B cell (primary cell): ENCODE results near the gene STK35. TPM values are rescaled to one million over a fixed set of nuclear protein-coding genes. Genes with fewer than 3 reads are reported as not detected.
A peak's percentile ranks its signal among the peaks of the same experiment; 100 is the strongest.

Source experiments
- ATAC-seq: fragments of 200-7000 bp; cut with Tn5 transposase; one replicate; pipeline ENCODE4 v1.10.0; 2021; ENCODE audit warnings: low read depth, mild to moderate bottlenecking, moderate number of reproducible peaks, moderate library complexity
- CTCF ChIA-PET: fragments of 350-600 bp; sonication (Branson Sonifier 250); formaldehyde crosslinking; loops from one replicate; lab custom pipeline; 2021; ENCODE audit warnings: antibody characterized with exemption, inconsistent platforms; lab: Charles Lee
- POLR2A ChIA-PET: fragments of 350-600 bp; sonication (Branson Sonifier 250); formaldehyde crosslinking; loops from one replicate; lab custom pipeline; 2021; ENCODE audit warnings: antibody characterized with exemption; lab: Charles Lee
- DNase-seq: peaks from one replicate; pipeline ENCODE4 v3.0.0; 2013
- H2AFZ ChIP-seq: 2 replicates; pipeline ENCODE4 v1.6.1; 2012; ENCODE audit warnings: mild to moderate bottlenecking, low read depth, low read length; ENCODE audit not compliant: insufficient read depth, poor library complexity, severe bottlenecking
- H3K27ac ChIP-seq, 2 donors: 1 replicate in 1 of 2; 2 replicates in 1 of 2; pipeline ENCODE4 v1.5.1; 2012 to 2013; ENCODE audit warnings: low read length in 2 of 2, mild to moderate bottlenecking in 2 of 2, moderate library complexity in 1 of 2
- H3K27me3 ChIP-seq, 4 experiments: fragments of 200-600 bp in 1 of 4; sonication (generic) in 1 of 4; replicated peaks in 1 of 4; 1 replicate in 2 of 4; 2 replicates in 2 of 4; pipeline versions ENCODE4 v1.6.1 to v1.7.0; 2013 to 2016; ENCODE audit warnings: low read length in 3 of 4, mild to moderate bottlenecking in 2 of 4, mixed read lengths in 1 of 4, moderate library complexity in 1 of 4; ENCODE audit not compliant: insufficient read depth in 4 of 4, control insufficient read depth in 3 of 4; ENCODE audit errors: control extremely low read depth in 1 of 4
- H3K36me3 ChIP-seq, 2 experiments: replicated peaks in 1 of 2; 1 replicate in 1 of 2; 2 replicates in 1 of 2; pipeline versions ENCODE4 v1.6.1 to v1.7.1; 2013; ENCODE audit warnings: low read length in 1 of 2; ENCODE audit not compliant: insufficient read depth in 2 of 2, control insufficient read depth in 1 of 2; ENCODE audit errors: control extremely low read depth in 1 of 2, extremely low read depth in 1 of 2
- H3K4me1 ChIP-seq, 2 donors: fragments of 200-600 bp in 1 of 2; sonication (generic) in 1 of 2; 1 replicate in 1 of 2; 2 replicates in 1 of 2; pipeline versions ENCODE4 v1.5.1 to v1.6.1; 2013 to 2017; ENCODE audit warnings: low read length in 2 of 2; ENCODE audit not compliant: control insufficient read depth in 2 of 2, insufficient read depth in 2 of 2
- H3K4me2 ChIP-seq: replicated peaks from 2 replicates; pipeline ENCODE3; 2012; ENCODE audit warnings: mild to moderate bottlenecking, low read depth, low read length; ENCODE audit not compliant: poor library complexity, severe bottlenecking
- H3K4me3 ChIP-seq, 5 experiments: fragments of 200-600 bp in 1 of 5; sonication (generic) in 1 of 5; 1 replicate in 3 of 5; 2 replicates in 2 of 5; pipeline versions ENCODE4 v1.5.1 to v1.7.0; 2011 to 2016; ENCODE audit warnings: low read length in 4 of 5, mild to moderate bottlenecking in 4 of 5, low read depth in 2 of 5, control low read depth in 1 of 5, moderate library complexity in 1 of 5; ENCODE audit not compliant: insufficient read depth in 1 of 5; ENCODE audit errors: control extremely low read depth in 1 of 5, extremely low read depth in 1 of 5
- H3K79me2 ChIP-seq: fragments of 200-600 bp; sonication (generic); one replicate; pipeline ENCODE4 v1.6.0; 2016; ENCODE audit warnings: low read length; ENCODE audit not compliant: control insufficient read depth, insufficient read depth
- H3K9ac ChIP-seq: fragments of 200-600 bp; sonication (generic); 2 replicates; pipeline ENCODE4 v1.6.1; 2017; ENCODE audit warnings: mild to moderate bottlenecking, low read length, moderate library complexity
- H3K9me3 ChIP-seq, 3 donors: one replicate each; pipeline versions ENCODE4 v1.6.1 to v1.7.1; 2013; ENCODE audit warnings: low read length in 2 of 3; ENCODE audit not compliant: control insufficient read depth in 2 of 3, insufficient read depth in 1 of 3; ENCODE audit errors: control extremely low read depth in 1 of 3
- H4K20me1 ChIP-seq: 2 replicates; pipeline ENCODE4 v1.6.0; 2012; ENCODE audit warnings: mild to moderate bottlenecking, low read length; ENCODE audit not compliant: insufficient read depth, control insufficient read depth, poor library complexity, severe bottlenecking
- H3K27ac Mint-ChIP-seq: one replicate; pipeline ENCODE4 v1.8.0; 2021; ENCODE audit warnings: mixed read lengths
- H3K27me3 Mint-ChIP-seq: one replicate; pipeline ENCODE4 v1.8.0; 2021; ENCODE audit warnings: mixed read lengths
- H3K4me1 Mint-ChIP-seq: one replicate; pipeline ENCODE4 v1.8.0; 2021; ENCODE audit warnings: mixed read lengths
- H3K4me3 Mint-ChIP-seq: one replicate; pipeline ENCODE4 v1.8.0; 2021; ENCODE audit warnings: mixed read lengths
- H3K9me3 Mint-ChIP-seq: one replicate; pipeline ENCODE4 v1.8.0; 2022; ENCODE audit warnings: mixed read lengths; ENCODE audit not compliant: insufficient read depth
- EZH2 ChIP-seq: IDR thresholded peaks from 2 replicates; pipeline ENCODE4 v1.6.1; 2012; ENCODE audit warnings: borderline replicate concordance, low read depth, mild to moderate bottlenecking, moderate library complexity, low read length; ENCODE audit not compliant: insufficient read depth, poor library complexity, severe bottlenecking
- WGBS: methylation state at CpG from one replicate; pipeline ENCODE4 v1.1.5; 2013; ENCODE audit warnings: missing lambda C conversion rate; ENCODE audit not compliant: insufficient coverage; 5-methylcytosine and 5-hydroxymethylcytosine counted together
- intact Hi-C: fragments of 100-400 bp; cut with micrococcal nuclease; formaldehyde crosslinking; loops from one replicate; pipeline ENCODE4 v1.10.0; 2022
- polyA plus RNA-seq: library from polyadenylated mRNA; depleted of rRNA; stranded (reverse); fragments of >200 nt; gene quantifications from 2 replicates; pipeline ENCODE4 v1.2.3, GENCODE V29; 2012
- total RNA-seq, 2 donors: library from RNA; stranded (reverse); fragments of 120-200 nt in 1 of 2; gene quantifications; 1 replicate in 1 of 2; 2 replicates in 1 of 2; pipeline versions ENCODE4 v1.2.3 to v1.2.4, GENCODE V29; 2013 to 2022
- TF ChIP-seq, protein P1 (sequence below): fragments of 200-600 bp; IDR thresholded peaks from one replicate; pipeline ENCODE4 v1.8.0; 2022; ENCODE audit warnings: antibody characterized with exemption, mild to moderate bottlenecking

Gene STK35
- total and polyA plus RNA-seq, 2 donors (not counting 1 experiment from before 2014, with no cell fraction given), result 12.8 to 23.9 TPM

DNA sequence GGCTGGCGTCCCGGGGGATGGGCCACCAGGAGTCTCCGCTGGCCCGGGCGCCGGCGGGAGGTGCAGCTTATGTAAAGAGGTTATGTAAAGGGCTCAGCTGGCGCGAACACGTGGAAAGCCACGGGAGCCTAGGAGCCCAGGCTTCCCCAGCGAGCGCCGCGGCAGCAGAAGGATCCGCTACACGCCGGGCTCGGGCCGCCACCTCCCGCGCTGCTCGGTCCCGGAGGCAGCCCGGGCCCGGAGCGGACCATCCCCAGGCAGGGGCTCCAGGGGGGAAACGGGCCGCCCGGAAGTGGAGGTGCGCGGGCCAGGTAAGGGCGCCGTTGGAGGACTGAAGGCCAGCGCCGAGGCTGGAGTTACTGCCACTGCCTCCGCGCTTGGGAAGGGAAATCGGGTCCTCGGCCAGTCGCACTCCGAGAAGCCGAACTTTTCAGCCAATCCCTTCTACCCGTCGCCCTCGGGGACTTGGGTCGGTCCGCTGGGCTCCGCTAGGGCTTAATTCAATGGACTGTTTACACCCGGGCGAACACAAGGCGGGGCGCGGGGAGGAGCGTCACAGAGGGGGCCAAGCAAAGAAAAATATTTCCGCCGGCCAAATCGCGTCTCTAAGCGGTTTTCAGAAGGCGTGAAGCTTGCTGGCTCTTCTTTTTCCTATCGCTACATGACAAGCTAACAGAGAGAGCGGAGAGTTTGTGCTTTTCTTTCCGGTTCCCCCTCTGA lies 398 bp downstream of the STK35 start:
- ChIA-PET POLR2A (interaction anchor here (0.6 to 2.5 kb wide), 10 partner anchors 10 to 551 kb away, joined by 3 to 8 read pairs (median 4); partner anchors contain the start of genes NOP56 and SNRPB), CTCF (interaction anchor here (0.6 to 2.3 kb wide), 8 partner anchors 8 to 106 kb away, joined by 3 to 27 read pairs (median 4); no protein-coding TSS in a partner anchor)
- WGBS, result under 1% methylated on average over 63 of the region's 64 CpGs
- H3K9me3 ChIP-seq, result no peaks in the 10 kb centered on the region
- H3K4me1 ChIP-seq, result peaks cover 28 to 32% of the 10 kb centered on the region in 2 donors
- peak overlapping the region; percentile 71 to 92 (median 83) for H3K4me3 ChIP-seq
- H3K9me3 Mint-ChIP-seq, result no peaks in the 10 kb centered on the region
- H3K27me3 ChIP-seq, result no peaks in the 10 kb centered on the region
- ATAC-seq, result peak; percentile 79
- DNase-seq, result peak; percentile 98
- peaks cover 44% of the 10 kb centered on the region for H3K4me1 Mint-ChIP-seq
- H3K9ac ChIP-seq, result peak overlapping the region; percentile 98
- peak overlapping the region; percentile 100 for H3K27ac Mint-ChIP-seq
- H3K27me3 Mint-ChIP-seq, result no peaks in the 10 kb centered on the region
- peak overlapping the region; percentile 100 for H3K27ac ChIP-seq
- intact Hi-C loops, result loop anchor here (1.0 to 5.0 kb wide), 11 partner anchors 22 to 1270 kb away; partner anchors contain the start of genes FAM110A, NSFL1C, SIRPA and SNRPB
- peaks cover 2 to 6% of the 10 kb centered on the region in 2 experiments for H3K36me3 ChIP-seq
- H3K79me2 ChIP-seq, result peaks cover 41% of the 10 kb centered on the region
- peak overlapping the region; percentile 83 for H3K4me2 ChIP-seq
- H4K20me1 ChIP-seq, result peaks cover 41% of the 10 kb centered on the region
- H3K4me3 Mint-ChIP-seq, result peak overlapping the region; percentile 96
- peak overlapping the region; percentile 88 for H2AFZ ChIP-seq
- TF ChIP-seq, protein P1, sequence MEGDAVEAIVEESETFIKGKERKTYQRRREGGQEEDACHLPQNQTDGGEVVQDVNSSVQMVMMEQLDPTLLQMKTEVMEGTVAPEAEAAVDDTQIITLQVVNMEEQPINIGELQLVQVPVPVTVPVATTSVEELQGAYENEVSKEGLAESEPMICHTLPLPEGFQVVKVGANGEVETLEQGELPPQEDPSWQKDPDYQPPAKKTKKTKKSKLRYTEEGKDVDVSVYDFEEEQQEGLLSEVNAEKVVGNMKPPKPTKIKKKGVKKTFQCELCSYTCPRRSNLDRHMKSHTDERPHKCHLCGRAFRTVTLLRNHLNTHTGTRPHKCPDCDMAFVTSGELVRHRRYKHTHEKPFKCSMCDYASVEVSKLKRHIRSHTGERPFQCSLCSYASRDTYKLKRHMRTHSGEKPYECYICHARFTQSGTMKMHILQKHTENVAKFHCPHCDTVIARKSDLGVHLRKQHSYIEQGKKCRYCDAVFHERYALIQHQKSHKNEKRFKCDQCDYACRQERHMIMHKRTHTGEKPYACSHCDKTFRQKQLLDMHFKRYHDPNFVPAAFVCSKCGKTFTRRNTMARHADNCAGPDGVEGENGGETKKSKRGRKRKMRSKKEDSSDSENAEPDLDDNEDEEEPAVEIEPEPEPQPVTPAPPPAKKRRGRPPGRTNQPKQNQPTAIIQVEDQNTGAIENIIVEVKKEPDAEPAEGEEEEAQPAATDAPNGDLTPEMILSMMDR, result no peak
- TF ChIP-seq EZH2, result no peak
